ENCODE measurements around the gene RNF214.
A peak's percentile ranks its signal among the peaks of the same experiment; 100 is the strongest.

The RNF214 gene

GRCh38 chr11:117195761-117196160, 36.7 kb upstream of the RNF214 start:
- CTCF ChIA-PET: interaction anchor here (1.1 to 11.5 kb wide), 2 partner anchors 15 to 31 kb away, joined by 3 to 133 read pairs; partner anchors contain the start of gene SIDT2
- TF ChIP-seq CTCF (IDR thresholded peaks at IDR 0.05; ENCODE audit: insufficient read depth, low read length, missing control alignments): no peak
- POLR2A ChIA-PET: interaction anchor here (0.6 to 11.2 kb wide), 3 partner anchors 9 to 17 kb away, joined by 3 to 76 read pairs (median 4); partner anchors contain the start of gene SIDT2
- DNase-seq (ENCODE audit: low read depth, low spot score): no peak
- H3K4me3 ChIP-seq (ENCODE audit: low read depth, low read length): no peak overlapping the region

GRCh38 chr11:117197006-117197405, 35.5 kb upstream of the RNF214 start:
- DNase-seq (ENCODE audit: low read depth, low spot score): no peak
- ChIA-PET POLR2A (interaction anchor here (0.7 to 11.2 kb wide), 3 partner anchors 14 to 24 kb away, joined by 3 to 76 read pairs (median 16); partner anchors contain the start of gene SIDT2), CTCF (interaction anchor here (1.0 to 11.5 kb wide), 5 partner anchors 16 to 118 kb away, joined by 3 to 133 read pairs (median 4); partner anchors contain the start of genes BACE1 and SIDT2)
- TF ChIP-seq CTCF (IDR thresholded peaks at IDR 0.05; ENCODE audit: insufficient read depth, low read length, missing control alignments): no peak
- no peak overlapping the region for H3K4me3 ChIP-seq (ENCODE audit: low read depth, low read length)

GRCh38 chr11:117197516-117198456, 34.7 kb upstream of the RNF214 start:
- H3K4me3 ChIP-seq (ENCODE audit: low read depth, low read length): peak overlapping the region; percentile 99
- ChIA-PET POLR2A (interaction anchor here (0.6 to 11.2 kb wide), 5 partner anchors 14 to 54 kb away, joined by 3 to 76 read pairs (median 7); partner anchors contain the start of genes PAFAH1B2 and SIDT2), CTCF (interaction anchor here (0.6 to 11.5 kb wide), 8 partner anchors 17 to 118 kb away, joined by 3 to 133 read pairs (median 4); partner anchors contain the start of genes BACE1, PCSK7 and SIDT2)

GRCh38 chr11:117198613-117199012, 33.9 kb upstream of the RNF214 start:
- ChIA-PET CTCF (interaction anchor here (0.6 to 11.5 kb wide), 4 partner anchors 17 to 33 kb away, joined by 3 to 133 read pairs (median 4); partner anchors contain the start of genes PCSK7 and SIDT2), POLR2A (interaction anchor here (0.6 to 11.2 kb wide), 7 partner anchors 12 to 55 kb away, joined by 3 to 76 read pairs (median 5); partner anchors contain the start of genes PAFAH1B2 and SIDT2)
- no peak for TF ChIP-seq CTCF (IDR thresholded peaks at IDR 0.05; ENCODE audit: insufficient read depth, low read length, missing control alignments)
- no peak for DNase-seq (ENCODE audit: low read depth, low spot score)
- peak overlapping the region; percentile 99 for H3K4me3 ChIP-seq (ENCODE audit: low read depth, low read length)

More at GRCh38 chr11:117197516-117198456, 34.7 kb upstream of the RNF214 start:
- TF ChIP-seq CTCF (IDR thresholded peaks at IDR 0.05; ENCODE audit: insufficient read depth, low read length, missing control alignments): peak; percentile 73
- DNase-seq (ENCODE audit: low read depth, low spot score): no peak

GRCh38 chr11:117199053-117199915, 33.2 kb upstream of the RNF214 start, which contains the start of gene TAGLN:
TSS of gene TAGLN (plus strand) at chr11:117199370. CDS start at chr11:117203014, 3,644 bp downstream.
- peak; percentile 87 for DNase-seq (ENCODE audit: low read depth, low spot score)
- no peak for TF ChIP-seq CTCF (IDR thresholded peaks at IDR 0.05; ENCODE audit: insufficient read depth, low read length, missing control alignments)
- H3K4me3 ChIP-seq (ENCODE audit: low read depth, low read length): peak within 1 kb of the TSS; percentile 99
- POLR2A ChIA-PET: interaction anchor here (0.7 to 11.2 kb wide), 12 partner anchors 11 to 408 kb away, joined by 3 to 76 read pairs (median 4); partner anchors contain the start of genes APOA5, PAFAH1B2, PCSK7 and SIDT2
- CTCF ChIA-PET: interaction anchor here (1.6 to 11.5 kb wide), 2 partner anchors 18 to 28 kb away, joined by 6 to 133 read pairs; partner anchors contain the start of gene SIDT2
